Testis (tissue), 2 donors: ENCODE data around the gene C6orf141.

Experiments used
- POLR2A ChIP-seq: fragments of 450-650 bp; IDR thresholded peaks from one replicate; pipeline ENCODE4 v1.6.1; 2017; ENCODE audit warnings: antibody characterized with exemption, mild to moderate bottlenecking, moderate library complexity
- TF ChIP-seq, protein P1 (sequence below), 3 experiments: fragments of 450-650 bp in 2 of 3; fragments of 200-600 bp in 1 of 3; sonication (generic) in 1 of 3; IDR thresholded peaks; one replicate each; pipeline ENCODE4 v1.5.1; 2016 to 2019; ENCODE audit warnings: antibody characterized with exemption in 3 of 3, mild to moderate bottlenecking in 2 of 3, moderate library complexity in 1 of 3

DNA sequence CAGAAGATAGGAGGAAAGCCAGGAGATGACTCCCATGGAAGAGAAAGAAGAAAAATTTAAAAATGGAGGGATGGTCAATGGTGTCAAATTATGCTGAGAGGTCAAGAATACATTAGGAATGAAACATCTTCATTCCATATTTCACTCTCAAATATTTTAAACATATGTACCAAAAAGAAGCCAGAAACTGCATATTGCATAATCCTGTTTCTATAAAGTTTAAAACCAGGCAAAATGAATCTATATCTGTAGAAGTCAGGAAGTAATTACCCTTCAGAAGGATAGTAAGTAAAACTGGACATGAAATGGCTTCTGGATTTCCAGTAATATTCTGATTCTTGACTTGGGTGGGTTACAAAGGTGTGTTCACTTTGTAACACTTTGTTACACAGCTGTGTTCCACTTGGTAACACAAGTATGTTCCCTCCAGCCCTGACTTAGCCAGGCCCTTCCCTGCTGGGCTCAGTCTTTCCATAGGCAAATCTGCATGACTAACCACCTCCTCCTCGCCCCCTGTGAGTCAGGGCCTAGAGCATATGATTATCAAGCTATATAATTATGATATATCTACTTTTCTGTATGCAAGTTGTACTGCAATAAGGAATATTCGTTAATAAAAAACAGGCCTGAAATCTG is 20.2 kb upstream of the C6orf141 start:
- TF ChIP-seq, protein P1, sequence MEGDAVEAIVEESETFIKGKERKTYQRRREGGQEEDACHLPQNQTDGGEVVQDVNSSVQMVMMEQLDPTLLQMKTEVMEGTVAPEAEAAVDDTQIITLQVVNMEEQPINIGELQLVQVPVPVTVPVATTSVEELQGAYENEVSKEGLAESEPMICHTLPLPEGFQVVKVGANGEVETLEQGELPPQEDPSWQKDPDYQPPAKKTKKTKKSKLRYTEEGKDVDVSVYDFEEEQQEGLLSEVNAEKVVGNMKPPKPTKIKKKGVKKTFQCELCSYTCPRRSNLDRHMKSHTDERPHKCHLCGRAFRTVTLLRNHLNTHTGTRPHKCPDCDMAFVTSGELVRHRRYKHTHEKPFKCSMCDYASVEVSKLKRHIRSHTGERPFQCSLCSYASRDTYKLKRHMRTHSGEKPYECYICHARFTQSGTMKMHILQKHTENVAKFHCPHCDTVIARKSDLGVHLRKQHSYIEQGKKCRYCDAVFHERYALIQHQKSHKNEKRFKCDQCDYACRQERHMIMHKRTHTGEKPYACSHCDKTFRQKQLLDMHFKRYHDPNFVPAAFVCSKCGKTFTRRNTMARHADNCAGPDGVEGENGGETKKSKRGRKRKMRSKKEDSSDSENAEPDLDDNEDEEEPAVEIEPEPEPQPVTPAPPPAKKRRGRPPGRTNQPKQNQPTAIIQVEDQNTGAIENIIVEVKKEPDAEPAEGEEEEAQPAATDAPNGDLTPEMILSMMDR (IDR thresholded peaks at IDR 0.05) = no peak
- no peak for TF ChIP-seq POLR2A
